H1 (cell line): ENCODE data around the gene PLEKHH2. TPM values are rescaled to one million over a fixed set of nuclear protein-coding genes. Genes with fewer than 3 reads are reported as not detected.
A peak's percentile ranks its signal among the peaks of the same experiment; 100 is the strongest.

ENCODE experiments used
- BACH1 ChIP-seq: IDR thresholded peaks from 2 replicates; pipeline ENCODE4 v1.6.1; 2012; ENCODE audit warnings: low read length, improper control_type of control experiment
- CHD1 ChIP-seq: IDR thresholded peaks from 2 replicates; pipeline ENCODE4 v1.6.1; 2012; ENCODE audit warnings: low read depth, low read length, improper control_type of control experiment
- CHD2 ChIP-seq: IDR thresholded peaks from 2 replicates; pipeline ENCODE4 v1.6.1; 2012; ENCODE audit warnings: low read length, improper control_type of control experiment
- EP300 ChIP-seq, 2 experiments: IDR thresholded peaks; 1 replicate in 1 of 2; 2 replicates in 1 of 2; pipeline ENCODE4 v1.6.1; 2011 to 2012; ENCODE audit warnings: low read depth in 2 of 2, low read length in 2 of 2, mild to moderate bottlenecking in 2 of 2, borderline replicate concordance in 1 of 2, inconsistent platforms in 1 of 2, moderate library complexity in 1 of 2
- KDM4A ChIP-seq: IDR thresholded peaks from one replicate; pipeline ENCODE4 v1.7.1; 2012; ENCODE audit warnings: low read depth, mild to moderate bottlenecking, moderate library complexity, low read length, inconsistent platforms; ENCODE audit not compliant: severe bottlenecking
- POLR2A ChIP-seq, 2 experiments: IDR thresholded peaks; 1 replicate in 1 of 2; 2 replicates in 1 of 2; pipeline ENCODE4 v1.6.1; 2011; ENCODE audit warnings: low read depth in 2 of 2, low read length in 2 of 2, mild to moderate bottlenecking in 2 of 2; ENCODE audit errors: control extremely low read depth in 1 of 2
- RBBP5 ChIP-seq: IDR thresholded peaks from 2 replicates; pipeline ENCODE4 v1.7.1; 2012; ENCODE audit warnings: low read depth, mild to moderate bottlenecking, inconsistent platforms, low read length, moderate library complexity, borderline replicate concordance
- RFX5 ChIP-seq: IDR thresholded peaks from 2 replicates; pipeline ENCODE4 v1.6.1; 2011; ENCODE audit warnings: low read depth, low read length, improper control_type of control experiment, borderline replicate concordance
- TBP ChIP-seq: IDR thresholded peaks from 2 replicates; pipeline ENCODE4 v1.6.1; 2011; ENCODE audit warnings: low read depth, low read length, improper control_type of control experiment
- polyA plus RNA-seq, 7 experiments: library from polyadenylated mRNA; depleted of rRNA in 3 of 7; stranded (reverse) in 5 of 7; unstranded in 2 of 7; fragments of >200 nt in 5 of 7; fragments of 200-250 nt in 2 of 7; gene quantifications; 1 replicate in 5 of 7; 2 replicates in 1 of 7; 4 replicates in 1 of 7; pipeline versions ENCODE4 v1.2.1 to v1.2.3, GENCODE V29; 2011 to 2013; ENCODE audit warnings: missing spikeins in 2 of 7, mixed read lengths in 2 of 7
- total RNA-seq: library from RNA; stranded (reverse); fragmentation: NEBNext Ultra II Directional; extraction: Animal tissue kit (Norgen Biotek cat#: 25700); gene quantifications from 2 replicates; pipeline ENCODE4 v1.2.1, GENCODE V29; 2021
- TF ChIP-seq, protein P1 (sequence below): fragments of 300-600 bp; sonication (generic); IDR thresholded peaks from 2 replicates; pipeline ENCODE4 v1.7.1; 2012; ENCODE audit warnings: low read length, moderate library complexity, mild to moderate bottlenecking, inconsistent platforms; ENCODE audit not compliant: insufficient replicate concordance

PLEKHH2 gene
- total and polyA plus RNA-seq, 2 of the 8 experiments (the other 6 are each of a cell fraction or from before 2014, with no cell fraction given) = 2.2 to 5.0 TPM

DNA sequence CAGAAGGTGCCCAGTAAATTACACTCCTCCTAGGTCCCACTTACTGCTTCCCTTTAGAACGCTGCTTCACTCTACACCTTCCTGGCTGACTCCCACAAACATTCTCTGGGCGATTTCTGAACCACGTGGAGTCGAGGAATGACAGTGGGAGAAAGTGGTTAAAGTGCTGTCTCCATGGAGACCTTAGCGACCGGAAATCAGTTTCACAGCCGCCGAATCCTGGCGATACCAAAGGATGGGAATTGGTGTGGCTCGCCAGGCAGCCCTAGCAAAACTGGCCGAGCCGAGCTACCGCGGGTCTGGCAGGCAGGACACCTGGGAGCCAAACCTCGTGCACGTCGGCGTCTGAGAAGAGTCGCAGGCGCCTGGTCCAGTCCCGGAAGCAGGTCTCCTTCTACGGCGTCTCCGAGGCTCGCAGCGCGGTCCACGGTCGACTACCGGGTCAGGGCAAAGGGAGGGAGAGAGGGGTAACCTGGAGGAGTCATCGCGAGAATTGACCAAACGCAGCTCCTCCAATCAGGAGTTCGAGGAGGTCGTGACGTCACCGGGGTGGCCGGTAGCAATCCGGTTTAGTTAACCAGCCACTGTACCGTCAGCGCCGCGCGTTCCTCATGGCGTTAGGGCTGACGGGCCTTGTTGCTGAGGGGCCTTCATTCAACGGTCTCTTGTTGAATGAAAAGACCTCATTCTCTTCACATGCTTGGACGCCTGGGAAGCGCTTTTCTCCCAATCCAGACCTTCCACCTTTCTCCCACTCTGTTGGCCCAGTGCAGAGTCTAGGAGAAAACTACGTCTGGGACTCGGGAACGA is 41.3 kb upstream of the PLEKHH2 start, which contains the start of gene THADA (continued):
- TF ChIP-seq, protein P1, sequence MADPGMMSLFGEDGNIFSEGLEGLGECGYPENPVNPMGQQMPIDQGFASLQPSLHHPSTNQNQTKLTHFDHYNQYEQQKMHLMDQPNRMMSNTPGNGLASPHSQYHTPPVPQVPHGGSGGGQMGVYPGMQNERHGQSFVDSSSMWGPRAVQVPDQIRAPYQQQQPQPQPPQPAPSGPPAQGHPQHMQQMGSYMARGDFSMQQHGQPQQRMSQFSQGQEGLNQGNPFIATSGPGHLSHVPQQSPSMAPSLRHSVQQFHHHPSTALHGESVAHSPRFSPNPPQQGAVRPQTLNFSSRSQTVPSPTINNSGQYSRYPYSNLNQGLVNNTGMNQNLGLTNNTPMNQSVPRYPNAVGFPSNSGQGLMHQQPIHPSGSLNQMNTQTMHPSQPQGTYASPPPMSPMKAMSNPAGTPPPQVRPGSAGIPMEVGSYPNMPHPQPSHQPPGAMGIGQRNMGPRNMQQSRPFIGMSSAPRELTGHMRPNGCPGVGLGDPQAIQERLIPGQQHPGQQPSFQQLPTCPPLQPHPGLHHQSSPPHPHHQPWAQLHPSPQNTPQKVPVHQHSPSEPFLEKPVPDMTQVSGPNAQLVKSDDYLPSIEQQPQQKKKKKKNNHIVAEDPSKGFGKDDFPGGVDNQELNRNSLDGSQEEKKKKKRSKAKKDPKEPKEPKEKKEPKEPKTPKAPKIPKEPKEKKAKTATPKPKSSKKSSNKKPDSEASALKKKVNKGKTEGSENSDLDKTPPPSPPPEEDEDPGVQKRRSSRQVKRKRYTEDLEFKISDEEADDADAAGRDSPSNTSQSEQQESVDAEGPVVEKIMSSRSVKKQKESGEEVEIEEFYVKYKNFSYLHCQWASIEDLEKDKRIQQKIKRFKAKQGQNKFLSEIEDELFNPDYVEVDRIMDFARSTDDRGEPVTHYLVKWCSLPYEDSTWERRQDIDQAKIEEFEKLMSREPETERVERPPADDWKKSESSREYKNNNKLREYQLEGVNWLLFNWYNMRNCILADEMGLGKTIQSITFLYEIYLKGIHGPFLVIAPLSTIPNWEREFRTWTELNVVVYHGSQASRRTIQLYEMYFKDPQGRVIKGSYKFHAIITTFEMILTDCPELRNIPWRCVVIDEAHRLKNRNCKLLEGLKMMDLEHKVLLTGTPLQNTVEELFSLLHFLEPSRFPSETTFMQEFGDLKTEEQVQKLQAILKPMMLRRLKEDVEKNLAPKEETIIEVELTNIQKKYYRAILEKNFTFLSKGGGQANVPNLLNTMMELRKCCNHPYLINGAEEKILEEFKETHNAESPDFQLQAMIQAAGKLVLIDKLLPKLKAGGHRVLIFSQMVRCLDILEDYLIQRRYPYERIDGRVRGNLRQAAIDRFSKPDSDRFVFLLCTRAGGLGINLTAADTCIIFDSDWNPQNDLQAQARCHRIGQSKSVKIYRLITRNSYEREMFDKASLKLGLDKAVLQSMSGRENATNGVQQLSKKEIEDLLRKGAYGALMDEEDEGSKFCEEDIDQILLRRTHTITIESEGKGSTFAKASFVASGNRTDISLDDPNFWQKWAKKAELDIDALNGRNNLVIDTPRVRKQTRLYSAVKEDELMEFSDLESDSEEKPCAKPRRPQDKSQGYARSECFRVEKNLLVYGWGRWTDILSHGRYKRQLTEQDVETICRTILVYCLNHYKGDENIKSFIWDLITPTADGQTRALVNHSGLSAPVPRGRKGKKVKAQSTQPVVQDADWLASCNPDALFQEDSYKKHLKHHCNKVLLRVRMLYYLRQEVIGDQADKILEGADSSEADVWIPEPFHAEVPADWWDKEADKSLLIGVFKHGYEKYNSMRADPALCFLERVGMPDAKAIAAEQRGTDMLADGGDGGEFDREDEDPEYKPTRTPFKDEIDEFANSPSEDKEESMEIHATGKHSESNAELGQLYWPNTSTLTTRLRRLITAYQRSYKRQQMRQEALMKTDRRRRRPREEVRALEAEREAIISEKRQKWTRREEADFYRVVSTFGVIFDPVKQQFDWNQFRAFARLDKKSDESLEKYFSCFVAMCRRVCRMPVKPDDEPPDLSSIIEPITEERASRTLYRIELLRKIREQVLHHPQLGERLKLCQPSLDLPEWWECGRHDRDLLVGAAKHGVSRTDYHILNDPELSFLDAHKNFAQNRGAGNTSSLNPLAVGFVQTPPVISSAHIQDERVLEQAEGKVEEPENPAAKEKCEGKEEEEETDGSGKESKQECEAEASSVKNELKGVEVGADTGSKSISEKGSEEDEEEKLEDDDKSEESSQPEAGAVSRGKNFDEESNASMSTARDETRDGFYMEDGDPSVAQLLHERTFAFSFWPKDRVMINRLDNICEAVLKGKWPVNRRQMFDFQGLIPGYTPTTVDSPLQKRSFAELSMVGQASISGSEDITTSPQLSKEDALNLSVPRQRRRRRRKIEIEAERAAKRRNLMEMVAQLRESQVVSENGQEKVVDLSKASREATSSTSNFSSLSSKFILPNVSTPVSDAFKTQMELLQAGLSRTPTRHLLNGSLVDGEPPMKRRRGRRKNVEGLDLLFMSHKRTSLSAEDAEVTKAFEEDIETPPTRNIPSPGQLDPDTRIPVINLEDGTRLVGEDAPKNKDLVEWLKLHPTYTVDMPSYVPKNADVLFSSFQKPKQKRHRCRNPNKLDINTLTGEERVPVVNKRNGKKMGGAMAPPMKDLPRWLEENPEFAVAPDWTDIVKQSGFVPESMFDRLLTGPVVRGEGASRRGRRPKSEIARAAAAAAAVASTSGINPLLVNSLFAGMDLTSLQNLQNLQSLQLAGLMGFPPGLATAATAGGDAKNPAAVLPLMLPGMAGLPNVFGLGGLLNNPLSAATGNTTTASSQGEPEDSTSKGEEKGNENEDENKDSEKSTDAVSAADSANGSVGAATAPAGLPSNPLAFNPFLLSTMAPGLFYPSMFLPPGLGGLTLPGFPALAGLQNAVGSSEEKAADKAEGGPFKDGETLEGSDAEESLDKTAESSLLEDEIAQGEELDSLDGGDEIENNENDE = no peak
- TF ChIP-seq CHD2 = peak; percentile 94
- TF ChIP-seq BACH1 = no peak
- TF ChIP-seq KDM4A = peak; percentile 94
- peak; percentile 53; the same call in 1 of the 2 replicates for TF ChIP-seq RFX5
- TF ChIP-seq CHD1 = no peak
- TF ChIP-seq RBBP5 = peak; percentile 82
- TF ChIP-seq EP300 (IDR thresholded peaks at IDR 0.05; ENCODE audit: borderline replicate concordance in 1 of 2, low read depth in 2 of 2, low read length in 2 of 2) = no peak
- TF ChIP-seq TBP = peak; percentile 93
- peak; percentile 98 to 99 for TF ChIP-seq POLR2A (IDR thresholded peaks at IDR 0.05; ENCODE audit: control extremely low read depth in 1 of 2, low read depth in 2 of 2, low read length in 2 of 2)
